LNCaP clone FGC (cell line): ENCODE data around the gene RPL10A.

Experiments
- DNase-seq: peaks from one replicate; pipeline ENCODE4 v3.0.0-alpha.2; 2011; ENCODE audit warnings: low read depth
- H3K4me3 ChIP-seq: 2 replicates; pipeline ENCODE4 v1.5.1; 2011; ENCODE audit warnings: mild to moderate bottlenecking, low read depth, low read length, control low read depth
- TF ChIP-seq, protein P1 (sequence below): IDR thresholded peaks from 2 replicates; pipeline ENCODE4 v1.5.1; 2012; ENCODE audit warnings: mild to moderate bottlenecking; ENCODE audit not compliant: control insufficient read depth, insufficient read depth; ENCODE audit errors: extremely low read depth

Gene RPL10A

GRCh38 chr6:35483490-35483889 is 15.3 kb downstream of the RPL10A start:
- TF ChIP-seq, protein P1, sequence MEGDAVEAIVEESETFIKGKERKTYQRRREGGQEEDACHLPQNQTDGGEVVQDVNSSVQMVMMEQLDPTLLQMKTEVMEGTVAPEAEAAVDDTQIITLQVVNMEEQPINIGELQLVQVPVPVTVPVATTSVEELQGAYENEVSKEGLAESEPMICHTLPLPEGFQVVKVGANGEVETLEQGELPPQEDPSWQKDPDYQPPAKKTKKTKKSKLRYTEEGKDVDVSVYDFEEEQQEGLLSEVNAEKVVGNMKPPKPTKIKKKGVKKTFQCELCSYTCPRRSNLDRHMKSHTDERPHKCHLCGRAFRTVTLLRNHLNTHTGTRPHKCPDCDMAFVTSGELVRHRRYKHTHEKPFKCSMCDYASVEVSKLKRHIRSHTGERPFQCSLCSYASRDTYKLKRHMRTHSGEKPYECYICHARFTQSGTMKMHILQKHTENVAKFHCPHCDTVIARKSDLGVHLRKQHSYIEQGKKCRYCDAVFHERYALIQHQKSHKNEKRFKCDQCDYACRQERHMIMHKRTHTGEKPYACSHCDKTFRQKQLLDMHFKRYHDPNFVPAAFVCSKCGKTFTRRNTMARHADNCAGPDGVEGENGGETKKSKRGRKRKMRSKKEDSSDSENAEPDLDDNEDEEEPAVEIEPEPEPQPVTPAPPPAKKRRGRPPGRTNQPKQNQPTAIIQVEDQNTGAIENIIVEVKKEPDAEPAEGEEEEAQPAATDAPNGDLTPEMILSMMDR: no peak
- H3K4me3 ChIP-seq: no peak overlapping the region
- no peak for DNase-seq

DNA sequence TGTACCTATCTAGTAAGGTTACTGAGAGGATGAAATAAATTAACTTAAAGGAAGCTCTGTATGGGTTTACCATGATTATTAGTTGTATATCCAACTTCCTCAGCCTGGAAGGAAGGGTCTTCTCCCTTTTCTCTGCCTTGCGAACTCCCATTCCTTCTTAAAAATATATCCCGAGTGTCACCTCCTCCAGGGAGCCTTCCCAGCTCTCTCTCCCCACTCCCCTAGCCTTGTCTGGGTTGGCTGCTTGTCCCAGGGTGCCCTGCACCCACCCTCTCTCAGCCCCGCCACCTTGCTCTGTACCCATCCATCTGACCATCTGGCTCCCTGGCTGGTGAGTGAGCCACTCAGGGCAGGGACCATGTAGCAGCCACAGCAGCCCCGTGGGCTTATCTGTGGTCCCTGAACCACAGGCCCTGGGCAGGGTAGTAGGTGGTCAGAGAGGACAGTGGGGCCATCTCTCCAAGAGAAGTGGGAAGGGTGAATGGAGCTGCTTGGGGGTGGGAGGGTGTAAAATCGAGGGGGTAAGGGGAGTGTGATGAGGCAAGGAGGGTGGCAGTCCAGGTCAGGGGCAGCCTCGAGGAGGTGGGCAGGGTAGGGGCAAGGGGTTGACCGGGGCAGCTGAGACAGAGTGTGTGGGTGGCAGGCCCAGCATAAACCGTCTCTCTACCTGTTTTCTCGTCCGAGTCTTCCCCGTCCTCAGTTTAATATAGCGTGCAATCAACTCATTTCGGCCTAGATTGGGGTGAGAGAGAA is 15.9 kb downstream of the RPL10A start:
- H3K4me3 ChIP-seq: no peak overlapping the region
- no peak for DNase-seq
- TF ChIP-seq, protein P1: no peak

DNA sequence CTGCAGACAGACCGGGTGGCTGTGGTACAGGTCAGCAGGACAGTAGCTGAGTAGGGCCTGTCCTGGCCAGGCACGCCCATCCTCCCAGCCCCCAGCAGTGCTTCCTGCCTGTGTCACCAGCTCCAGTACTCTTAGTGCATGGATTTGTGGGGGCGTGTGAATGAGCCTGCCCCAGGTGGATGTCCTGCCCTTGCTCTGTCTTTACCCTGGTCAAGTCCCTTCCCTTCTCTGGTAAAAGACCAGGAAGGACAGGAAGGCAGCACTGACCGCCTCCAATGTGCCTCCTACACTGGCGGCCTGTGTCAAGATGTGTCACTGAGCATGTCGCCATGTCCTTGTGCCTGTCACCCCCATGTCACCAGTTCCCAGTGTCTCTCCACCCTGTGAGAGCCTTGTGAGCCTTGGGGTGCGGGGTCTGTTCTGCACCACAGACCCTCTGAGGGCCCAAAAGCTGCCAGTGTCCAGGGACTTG is 16.8 kb downstream of the RPL10A start:
- TF ChIP-seq, protein P1: no peak
- H3K4me3 ChIP-seq: no peak overlapping the region
- DNase-seq: no peak

GRCh38 chr6:35485402-35485877 is 17.2 kb downstream of the RPL10A start:
- DNase-seq: no peak
- TF ChIP-seq, protein P1: no peak
- no peak overlapping the region for H3K4me3 ChIP-seq

DNA sequence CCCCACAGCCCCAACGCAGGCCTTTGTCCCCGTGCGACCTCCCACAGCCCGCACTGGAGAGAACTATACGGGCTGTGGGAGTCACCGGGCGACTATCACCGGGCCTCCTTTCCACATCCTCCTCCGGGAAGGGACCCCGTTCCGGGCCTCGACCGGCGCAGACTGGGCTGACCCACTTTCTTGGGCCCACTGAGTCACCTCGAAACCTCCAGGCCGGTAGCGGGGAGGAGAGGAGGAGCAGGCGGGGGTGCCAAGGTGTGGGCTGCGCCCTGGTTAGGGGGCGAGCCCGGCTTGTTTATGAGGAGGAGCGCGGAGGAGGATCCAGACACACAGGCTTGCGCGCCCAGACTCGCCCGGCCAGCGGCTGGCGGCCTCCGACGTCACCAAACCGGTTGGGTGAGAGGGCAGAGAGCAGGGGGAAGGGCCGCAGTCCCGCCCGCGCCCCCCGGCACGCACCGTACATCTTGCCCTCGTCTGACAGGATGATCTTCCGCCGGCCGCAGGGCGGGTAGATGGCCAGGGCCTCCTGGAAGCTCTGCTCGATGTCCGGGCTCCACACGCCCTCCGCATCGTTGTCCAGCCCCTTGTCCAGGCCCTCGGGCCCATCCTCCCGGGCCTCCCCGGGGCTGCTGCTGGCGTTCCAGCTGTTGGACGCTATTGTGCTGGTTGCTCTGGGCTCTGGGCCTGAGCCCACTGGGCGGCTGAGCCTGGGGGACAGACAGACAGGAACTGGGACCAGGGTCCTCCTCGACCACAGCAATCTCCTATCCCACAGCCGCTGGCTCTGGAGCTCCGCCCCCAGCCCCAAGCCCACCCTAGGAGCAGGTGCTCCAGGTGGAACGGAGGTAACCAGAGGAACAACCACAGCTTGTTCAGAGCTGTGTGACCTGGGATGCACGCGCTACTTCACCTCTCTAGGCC is 18.1 kb downstream of the RPL10A start:
- no peak for DNase-seq
- TF ChIP-seq, protein P1: no peak
- no peak overlapping the region for H3K4me3 ChIP-seq

- DNase-seq: no peak
These were observed 19.7 kb downstream of the RPL10A start for GRCh38 chr6:35487658-35488516.

More at GRCh38 chr6:35487658-35488516, 19.7 kb downstream of the RPL10A start:
- TF ChIP-seq, protein P1: no peak
- no peak overlapping the region for H3K4me3 ChIP-seq
